ENCODE data around the gene PRCC.

PRCC gene

DNA sequence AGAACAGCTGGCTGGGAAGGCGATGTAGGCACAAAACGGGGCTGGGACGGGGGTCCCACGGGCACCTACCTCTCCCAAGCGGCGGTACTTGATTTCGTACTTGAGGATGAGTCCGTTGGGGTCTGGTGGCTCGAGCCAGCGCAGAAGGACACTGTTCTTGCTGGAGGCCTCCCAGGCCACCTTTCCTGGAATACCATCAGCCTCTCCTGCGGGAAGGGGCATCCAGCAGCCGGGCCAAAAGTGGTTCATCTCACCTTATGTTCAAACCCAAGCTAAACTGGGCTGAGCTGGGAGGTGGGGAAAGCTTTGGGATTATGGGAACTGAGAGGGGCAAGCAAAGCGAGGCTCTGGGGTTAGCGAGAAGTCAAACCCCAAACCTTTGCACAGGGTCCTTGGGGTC is 77.3 kb downstream of the PRCC start:
- no peak for DNase-seq (ENCODE audit: low spot score)

DNA sequence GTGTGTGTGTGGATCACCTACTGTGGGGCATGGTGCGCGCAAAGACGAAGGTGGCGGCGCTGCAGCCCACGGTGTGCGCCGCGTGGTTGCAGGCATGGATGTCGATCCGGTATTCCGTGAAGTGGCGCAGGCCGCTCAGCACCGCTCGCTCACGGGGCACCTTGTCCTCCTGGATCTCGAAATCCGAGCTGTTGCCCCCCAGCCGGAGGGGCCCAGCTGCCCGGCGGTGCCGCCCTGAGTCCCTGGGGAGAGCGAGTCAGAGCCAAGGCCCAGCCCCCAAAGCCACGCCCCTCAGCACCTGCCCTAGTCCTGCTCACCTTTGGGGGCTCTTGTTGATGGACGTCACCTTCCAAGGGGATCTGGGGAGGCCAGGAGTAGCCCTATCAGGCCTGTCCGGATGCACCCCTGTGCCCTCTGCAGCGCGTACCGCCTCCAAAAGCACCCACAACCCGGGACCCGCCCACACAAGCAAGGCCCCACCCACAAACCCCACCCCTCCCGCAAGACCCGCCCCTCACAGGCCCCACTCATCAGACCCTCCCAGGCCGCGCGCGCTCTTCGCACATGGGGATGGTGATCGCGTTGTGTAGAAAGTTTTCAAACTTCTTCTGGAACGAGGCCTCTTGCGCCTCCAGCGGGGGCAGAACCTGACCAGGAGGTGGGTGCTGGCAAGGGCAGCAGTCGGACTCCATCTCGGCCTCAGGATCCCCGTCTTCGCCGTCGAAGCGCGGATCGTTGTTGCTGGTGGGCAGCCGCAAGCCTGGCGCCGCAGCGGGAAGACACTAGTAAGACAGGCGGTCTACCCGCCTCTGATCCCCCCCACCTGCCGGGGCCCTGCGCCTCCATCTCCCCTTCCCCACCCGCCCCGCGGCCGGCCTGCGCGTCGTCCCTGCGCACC is 78.0 kb downstream of the PRCC start:
- DNase-seq (ENCODE audit: low spot score): no peak

DNA sequence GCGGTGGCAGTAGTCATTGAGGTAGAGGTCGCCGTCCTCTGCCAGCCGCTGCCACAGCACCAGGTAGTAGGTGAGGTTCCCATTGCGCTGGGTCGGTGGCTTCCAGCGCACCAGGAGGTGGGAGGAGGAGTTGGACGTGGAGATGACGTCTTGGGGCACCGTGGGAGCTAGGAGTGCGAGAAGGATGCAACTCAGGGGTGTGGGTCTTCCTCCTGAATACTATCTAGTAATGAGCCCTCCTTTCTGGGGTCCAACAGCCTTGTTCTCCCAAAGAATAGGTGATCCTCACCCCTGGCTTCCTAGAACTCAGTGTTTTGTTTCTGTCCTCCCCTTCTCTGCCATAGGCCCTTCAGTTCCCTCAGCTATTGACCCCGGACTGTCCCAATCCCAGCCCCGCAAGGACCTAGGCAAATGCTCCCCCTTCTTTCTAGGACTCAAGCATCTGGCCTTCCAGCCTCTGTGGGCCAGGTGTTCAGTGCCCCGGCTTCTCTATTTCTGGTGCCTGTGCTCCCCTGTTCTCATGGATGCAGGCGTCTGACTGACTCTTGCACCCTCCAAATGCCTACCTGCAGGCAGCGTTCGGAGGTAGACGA is 78.7 kb downstream of the PRCC start:
- DNase-seq (ENCODE audit: low spot score): no peak

DNA sequence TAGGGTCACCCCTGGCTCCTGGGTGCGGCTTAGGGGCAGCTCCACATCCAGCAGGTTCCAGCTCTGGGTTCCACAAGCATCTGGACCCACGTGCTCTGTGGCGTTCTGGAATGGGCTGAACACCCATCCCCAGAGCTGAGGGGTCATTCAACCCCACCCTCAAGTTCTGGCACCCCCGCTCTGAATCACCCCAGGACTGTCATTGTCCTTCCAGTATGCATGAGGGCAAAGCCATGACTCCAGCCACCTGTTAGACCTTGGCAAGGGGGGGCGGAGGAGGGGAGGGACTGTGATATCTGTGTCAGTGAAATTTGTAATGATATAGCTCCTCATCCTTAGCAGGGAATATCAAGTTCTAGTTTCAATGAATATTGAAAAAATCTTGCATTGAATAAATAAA is 79.3 kb downstream of the PRCC start:
- DNase-seq (ENCODE audit: low spot score): no peak

DNA sequence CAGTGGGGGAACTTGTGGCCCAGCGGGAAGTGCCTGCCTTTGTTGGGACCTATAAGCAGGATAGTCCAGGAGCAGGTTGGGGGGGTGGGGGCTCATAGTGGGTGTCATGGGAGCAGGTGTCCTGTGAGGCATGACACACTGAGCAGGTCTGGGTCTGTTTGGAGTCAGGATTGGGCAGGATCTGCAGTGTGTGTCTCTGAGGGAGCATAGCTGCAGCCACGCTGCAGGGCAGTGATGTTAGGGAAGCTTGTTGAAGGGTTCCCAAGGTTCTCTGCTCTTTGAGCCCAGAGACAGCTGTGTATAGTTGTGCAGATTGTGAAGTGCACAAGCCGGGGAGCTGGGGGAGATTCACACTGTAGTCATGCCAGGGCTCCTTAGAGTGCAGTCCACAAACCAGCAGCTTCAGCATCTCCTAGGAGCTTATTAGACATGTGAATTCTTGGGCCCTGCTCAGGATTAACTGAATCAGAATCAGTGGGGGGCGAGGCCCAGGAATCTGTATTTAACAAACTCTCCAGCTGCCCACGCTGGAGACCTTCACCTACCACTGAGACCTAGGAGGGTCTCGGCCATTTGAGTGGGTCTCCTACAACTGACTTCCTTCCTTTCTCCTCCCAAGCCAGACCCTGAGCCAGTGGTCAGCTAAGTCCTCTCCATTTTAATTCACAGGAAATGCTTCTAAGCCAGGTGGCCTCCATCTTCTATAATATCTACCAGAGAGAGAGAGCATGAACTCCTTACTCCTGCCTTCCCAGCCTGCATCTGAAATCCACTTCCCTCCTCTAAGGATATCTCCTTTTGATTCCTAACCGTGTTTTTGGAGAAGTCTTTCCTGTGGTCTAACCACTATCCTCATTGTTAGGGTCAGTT is 80.5 kb downstream of the PRCC start:
- no peak for DNase-seq (ENCODE audit: low spot score)

DNA sequence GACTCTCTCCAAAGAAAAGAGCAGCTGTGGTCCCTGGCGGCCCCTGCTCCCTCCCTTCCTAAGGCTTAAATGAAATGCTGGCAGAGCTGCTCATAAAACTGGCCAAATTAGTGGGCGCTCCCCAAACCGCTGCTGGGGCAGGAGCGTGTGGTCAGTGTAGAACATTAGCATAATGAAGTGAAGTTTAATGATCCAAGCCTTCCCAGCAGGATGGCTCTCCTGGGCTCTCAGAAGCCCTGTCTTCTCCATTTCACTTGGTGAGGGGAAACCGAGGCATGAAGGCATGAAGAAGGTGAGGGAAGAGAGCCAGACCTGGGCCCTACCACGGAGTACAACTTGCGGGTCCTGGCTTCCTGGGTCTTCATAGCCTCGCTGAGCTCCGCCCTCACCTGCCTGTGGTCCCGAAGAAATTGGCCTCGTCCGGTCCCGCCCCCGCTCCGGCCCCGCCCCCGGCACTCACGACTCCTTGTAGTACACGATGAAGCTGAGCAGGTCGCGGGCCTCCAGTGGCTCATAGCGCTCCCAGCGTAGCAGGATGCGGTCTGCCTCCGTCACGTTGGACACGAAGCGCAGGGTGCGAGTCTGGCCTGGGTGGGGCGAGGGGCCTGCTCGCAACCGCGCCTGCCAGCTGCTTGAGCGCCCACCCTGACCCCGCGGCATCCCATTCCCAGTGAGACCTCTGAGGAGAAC is 81.3 kb downstream of the PRCC start:
- no peak for DNase-seq (ENCODE audit: low spot score)

DNA sequence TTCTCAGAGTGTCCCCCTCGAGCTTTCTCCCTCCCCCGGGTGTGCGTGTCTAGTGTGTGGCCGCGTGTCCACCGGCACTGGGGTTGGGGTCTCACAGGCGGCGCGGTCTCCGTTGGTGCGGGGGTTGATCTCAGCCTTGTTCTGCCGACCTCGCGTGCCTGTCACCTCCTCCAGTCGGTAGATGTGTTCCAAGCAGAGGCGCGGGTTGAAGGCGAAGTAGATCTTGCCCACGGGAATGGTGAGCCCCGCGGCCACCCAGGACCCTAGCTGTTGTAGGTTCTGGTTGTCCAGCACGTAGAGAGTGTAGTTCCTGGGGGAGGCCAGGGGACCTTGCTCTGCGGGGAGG is 81.8 kb downstream of the PRCC start:
- DNase-seq (ENCODE audit: low spot score): no peak

Data from hematopoietic multipotent progenitor cell treated with erythropoietin and hydrocortisone succinate and interleukin-3 and kit ligand, for 17 days (in vitro differentiated cells).